Measurements from ENCODE around the gene PCDHGA5. TPM values are rescaled to one million over a fixed set of nuclear protein-coding genes. Genes with fewer than 3 reads are reported as not detected.

The PCDHGA5 gene
- 0.72 and 1.1 TPM in 2 replicates for total RNA-seq

DNA sequence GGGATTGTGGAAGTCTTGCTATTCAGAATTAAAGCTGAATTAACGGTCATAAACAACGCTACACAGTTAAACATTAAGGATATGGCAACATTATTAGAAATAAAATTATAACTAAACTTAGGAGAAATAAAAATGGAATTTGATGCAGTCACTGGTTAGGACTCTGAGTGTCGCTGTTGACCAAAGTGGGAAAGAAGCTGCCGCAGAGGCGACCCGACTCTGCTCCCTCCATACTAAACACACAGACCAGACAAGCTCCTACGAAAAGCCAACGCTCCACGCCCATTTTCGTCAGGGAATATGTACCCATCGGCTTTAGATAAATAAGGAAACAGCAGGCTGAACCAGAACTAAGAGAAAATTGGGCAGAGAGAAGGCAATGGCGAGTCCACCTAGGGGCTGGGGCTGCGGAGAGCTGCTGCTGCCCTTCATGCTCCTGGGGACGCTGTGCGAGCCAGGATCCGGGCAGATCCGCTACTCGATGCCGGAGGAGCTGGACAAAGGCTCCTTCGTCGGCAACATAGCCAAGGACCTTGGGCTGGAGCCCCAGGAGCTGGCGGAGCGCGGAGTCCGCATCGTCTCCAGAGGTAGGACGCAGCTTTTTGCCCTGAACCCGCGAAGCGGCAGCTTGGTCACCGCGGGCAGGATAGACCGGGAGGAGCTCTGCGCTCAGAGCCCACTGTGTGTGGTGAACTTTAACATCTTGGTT is at the start of gene PCDHGA5:
TSS of gene PCDHGA5 (plus strand) at position 211 of the 709 bp plus-strand sequence. CDS start at position 380, 169 bp downstream.

DNA sequence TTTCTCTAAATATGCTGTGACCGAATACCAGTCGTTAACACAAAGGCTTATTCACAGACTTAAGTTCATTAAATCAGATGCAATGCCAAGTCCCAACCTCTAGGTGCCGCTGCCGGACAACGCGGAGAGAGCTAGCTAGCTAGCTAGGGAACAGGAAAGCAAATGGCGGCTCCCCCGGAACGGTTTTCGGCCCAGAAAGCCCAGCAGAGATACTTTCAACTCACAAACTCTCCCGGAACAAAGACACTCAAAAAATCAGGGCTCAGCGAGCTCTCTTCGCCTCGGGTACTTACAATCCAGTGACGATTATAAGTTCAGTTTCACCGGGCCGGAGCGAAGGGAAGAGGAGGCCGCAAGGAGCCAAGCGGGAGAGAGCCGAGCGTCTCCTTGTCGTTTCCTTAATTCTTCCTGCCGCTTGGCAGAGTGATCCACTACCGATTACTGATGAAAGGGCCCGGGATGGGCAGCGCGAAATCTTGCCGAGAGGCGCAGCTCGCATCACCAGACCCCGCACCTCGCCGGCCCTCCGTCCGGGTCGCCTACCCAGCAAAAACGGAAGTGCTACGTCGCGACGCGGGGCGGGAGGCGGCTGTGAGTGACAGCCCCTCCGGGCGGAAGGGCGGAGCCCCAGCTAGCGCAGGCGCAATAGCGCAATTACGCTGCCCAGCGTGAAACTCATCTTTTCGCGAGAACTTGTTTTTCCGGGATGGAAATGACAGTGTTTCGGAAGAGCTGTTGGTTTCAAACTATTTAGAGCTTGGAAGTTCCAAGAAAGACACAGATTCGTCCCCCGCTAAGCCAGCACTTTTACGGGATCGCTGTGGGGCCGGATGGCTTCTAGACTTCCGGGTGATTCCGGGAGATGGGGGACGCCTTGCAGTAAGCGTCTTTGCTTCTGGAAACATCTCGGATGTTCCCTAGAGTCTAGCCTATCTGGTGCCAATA is 43.5 kb upstream of the PCDHGA5 start, which contains the start of gene TAF7:
TSS of gene TAF7 (minus strand) at position 560 of the 945 bp plus-strand sequence. CDS start 740 bp downstream, outside the sequence.

DNA sequence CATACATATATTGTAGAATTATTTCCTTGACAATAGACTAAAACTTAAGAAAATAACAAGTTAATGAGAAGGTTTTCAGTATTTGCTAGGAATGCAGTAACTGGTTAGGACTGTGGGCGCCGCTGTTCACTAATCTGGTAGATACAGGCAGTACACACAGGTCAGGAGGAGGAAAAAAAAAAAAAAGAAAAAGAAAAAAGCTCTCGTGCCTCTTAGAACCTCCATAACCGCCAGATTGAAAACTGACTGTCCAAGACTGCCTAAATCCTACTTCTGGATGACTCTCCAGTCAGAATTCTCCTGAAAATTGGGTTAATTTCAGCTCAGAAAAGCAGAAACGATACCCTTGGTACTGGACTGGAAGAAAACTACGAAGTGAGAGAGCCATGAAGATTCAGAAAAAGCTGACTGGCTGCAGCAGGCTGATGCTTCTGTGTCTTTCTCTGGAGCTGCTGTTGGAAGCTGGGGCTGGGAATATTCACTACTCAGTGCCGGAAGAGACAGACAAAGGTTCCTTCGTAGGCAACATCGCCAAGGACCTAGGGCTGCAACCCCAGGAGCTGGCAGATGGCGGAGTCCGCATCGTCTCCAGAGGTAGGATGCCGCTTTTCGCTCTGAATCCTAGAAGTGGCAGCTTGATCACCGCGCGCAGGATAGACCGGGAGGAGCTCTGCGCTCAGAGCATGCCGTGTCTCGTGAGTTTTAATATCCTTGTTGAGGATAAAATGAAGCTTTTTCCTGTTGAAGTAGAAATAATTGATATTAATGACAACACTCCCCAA is 33.5 kb upstream of the PCDHGA5 start, which contains the start of gene PCDHGA1:
TSS of gene PCDHGA1 (plus strand) at position 216 of the 782 bp plus-strand sequence.

GRCh38 chr5:141338538-141339306 is 25.2 kb upstream of the PCDHGA5 start, which contains the start of gene PCDHGA2:
PCDHGA2 (plus strand) TSS chr5:141338760.

GRCh38 chr5:141343242-141343952 is 20.6 kb upstream of the PCDHGA5 start, which contains the start of gene PCDHGA3:
PCDHGA3 (plus strand) TSS chr5:141343829; CDS start chr5:141344034, 205 bp downstream.

GRCh38 chr5:141349917-141350619 is 13.9 kb upstream of the PCDHGA5 start, which contains the start of gene PCDHGB1:
PCDHGB1 (plus strand) TSS chr5:141350099; CDS start chr5:141350261, 162 bp downstream.

DNA sequence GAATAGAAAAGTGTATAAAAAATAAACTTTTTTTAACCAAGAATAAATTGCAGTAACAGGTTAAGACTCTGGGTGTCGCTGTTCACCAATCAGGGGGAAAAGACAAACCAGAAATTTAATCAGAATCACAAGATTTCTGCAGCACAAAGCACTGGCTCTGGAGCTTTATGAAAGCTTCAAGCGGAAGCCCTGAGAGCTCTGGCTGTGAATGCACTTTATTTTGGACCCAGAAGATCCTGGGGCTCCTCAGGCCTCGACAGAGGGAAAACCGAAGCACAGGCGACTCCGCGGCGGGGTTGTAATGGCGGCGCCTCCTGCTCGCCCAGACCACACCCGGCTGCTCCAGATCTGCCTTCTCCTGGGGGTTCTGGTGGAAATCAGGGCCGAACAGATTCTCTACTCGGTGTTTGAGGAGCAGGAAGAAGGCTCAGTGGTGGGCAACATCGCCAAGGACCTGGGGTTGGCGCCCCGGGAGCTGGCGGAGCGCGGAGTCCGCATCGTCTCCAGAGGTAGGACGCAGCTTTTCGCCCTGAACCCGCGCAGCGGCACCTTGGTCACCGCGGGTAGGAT is 9.0 kb upstream of the PCDHGA5 start, which contains the start of gene PCDHGA4:
TSS of gene PCDHGA4 (plus strand) at position 122 of the 570 bp plus-strand sequence. CDS start at position 209, 87 bp downstream.

GRCh38 chr5:141359790-141360426 is 4.1 kb upstream of the PCDHGA5 start, which contains the start of gene PCDHGB2:
PCDHGB2 (plus strand) TSS chr5:141359994; CDS start chr5:141360136, 142 bp downstream.

DNA sequence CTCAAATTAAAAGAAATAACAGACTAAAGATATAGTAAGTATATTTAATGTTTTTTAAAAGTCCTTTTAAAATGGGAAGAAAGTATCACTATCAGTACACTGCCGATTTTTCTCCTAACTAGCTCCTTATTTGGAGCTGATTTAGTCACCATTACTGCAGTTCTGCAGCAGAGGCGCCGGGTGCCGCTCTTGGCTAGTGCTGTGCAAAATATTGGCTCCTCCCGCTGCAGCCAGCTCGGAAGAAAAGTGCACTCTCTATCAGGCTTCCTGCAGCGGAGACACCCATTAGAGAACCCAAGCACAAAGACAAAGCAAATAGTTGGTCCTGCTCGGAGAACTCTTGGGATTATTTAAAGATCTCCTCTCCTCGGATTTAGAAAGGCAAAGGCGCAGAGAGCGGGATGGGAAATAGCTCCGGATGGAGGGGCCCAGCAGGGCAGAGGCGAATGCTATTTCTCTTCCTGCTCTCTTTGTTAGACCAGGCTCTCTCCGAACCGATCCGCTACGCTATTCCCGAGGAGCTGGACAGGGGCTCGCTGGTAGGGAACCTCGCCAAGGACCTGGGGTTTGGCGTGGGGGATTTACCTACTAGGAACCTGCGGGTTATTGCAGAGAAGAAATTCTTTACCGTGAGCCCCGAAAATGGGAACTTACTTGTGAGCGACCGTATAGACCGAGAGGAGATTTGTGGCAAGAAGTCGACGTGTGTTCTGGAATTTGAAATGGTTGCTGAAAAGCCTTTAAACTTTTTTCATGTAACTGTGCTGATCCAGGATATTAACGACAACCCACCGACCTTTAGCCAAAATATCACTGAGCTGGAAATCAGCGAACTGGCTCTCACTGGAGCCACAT is 6.3 kb downstream of the PCDHGA5 start, which contains the start of gene PCDHGB3:
TSS of gene PCDHGB3 (plus strand) at position 249 of the 855 bp plus-strand sequence. CDS start at position 402, 153 bp downstream.

DNA sequence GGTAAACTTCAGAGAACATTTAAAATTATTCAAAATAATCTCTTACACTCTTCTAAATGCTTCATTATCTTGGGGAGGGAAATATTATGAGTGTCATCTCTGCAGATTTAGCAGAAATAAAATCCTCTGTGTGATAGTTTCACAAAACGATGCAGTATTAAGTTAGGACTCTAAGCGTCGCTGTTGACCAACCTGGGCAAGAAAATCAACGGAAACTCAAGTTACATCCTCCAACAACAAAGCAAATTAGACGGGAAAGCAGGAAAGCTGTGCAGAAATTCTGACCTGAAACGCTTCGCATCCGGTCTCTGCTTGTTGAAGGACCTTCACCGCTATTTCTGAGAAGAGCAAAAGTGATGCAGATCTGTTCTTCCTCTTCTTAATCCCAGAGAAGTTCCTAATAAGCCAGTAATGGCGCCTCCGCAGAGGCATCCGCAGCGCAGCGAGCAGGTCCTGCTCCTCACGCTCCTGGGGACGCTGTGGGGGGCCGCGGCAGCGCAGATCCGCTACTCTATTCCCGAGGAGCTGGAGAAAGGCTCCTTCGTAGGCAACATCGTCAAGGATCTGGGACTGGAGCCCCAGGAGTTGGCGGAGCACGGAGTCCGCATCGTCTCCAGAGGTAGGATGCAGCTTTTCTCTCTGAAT is 9.8 kb downstream of the PCDHGA5 start, which contains the start of gene PCDHGA6:
TSS of gene PCDHGA6 (plus strand) at position 219 of the 645 bp plus-strand sequence. CDS start at position 412, 193 bp downstream.

DNA sequence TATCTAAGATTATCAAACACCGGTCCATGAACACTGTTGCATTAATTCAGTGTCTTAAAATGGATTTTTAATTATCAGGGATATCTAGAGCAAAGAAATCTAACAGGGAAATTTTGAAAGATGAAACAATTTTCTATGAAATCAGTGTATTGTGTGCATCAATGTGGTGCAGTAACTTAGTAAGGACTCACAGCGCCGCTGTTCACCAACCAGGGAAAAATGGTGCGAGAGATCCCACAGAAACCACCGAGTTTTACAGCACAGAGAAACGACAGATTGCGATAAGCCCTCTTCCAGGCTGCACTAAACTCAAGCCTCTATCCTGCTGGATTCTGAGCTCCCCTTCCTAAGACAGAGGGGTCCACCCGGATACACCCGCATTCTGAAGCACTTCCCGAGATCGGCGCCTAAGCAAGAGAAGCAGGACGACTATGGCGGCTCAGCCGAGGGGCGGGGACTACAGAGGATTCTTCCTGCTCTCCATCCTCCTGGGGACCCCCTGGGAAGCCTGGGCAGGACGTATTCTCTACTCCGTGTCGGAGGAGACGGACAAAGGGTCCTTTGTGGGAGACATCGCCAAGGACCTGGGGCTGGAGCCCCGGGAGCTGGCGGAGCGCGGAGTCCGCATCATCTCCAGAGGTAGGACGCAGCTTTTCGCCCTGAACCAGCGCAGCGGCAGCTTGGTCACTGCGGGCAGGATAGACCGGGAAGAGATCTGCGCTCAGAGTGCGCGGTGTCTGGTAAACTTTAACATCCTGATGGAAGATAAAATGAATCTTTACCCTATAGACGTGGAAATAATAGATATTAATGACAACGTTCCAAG is 18.7 kb downstream of the PCDHGA5 start, which contains the start of gene PCDHGA7:
TSS of gene PCDHGA7 (plus strand) at position 274 of the 826 bp plus-strand sequence. CDS start at position 432, 158 bp downstream.

GRCh38 chr5:141387557-141388311 is 23.8 kb downstream of the PCDHGA5 start, which contains the start of gene PCDHGB4:
PCDHGB4 (plus strand) TSS chr5:141387698; CDS start chr5:141387885, 187 bp downstream.

DNA sequence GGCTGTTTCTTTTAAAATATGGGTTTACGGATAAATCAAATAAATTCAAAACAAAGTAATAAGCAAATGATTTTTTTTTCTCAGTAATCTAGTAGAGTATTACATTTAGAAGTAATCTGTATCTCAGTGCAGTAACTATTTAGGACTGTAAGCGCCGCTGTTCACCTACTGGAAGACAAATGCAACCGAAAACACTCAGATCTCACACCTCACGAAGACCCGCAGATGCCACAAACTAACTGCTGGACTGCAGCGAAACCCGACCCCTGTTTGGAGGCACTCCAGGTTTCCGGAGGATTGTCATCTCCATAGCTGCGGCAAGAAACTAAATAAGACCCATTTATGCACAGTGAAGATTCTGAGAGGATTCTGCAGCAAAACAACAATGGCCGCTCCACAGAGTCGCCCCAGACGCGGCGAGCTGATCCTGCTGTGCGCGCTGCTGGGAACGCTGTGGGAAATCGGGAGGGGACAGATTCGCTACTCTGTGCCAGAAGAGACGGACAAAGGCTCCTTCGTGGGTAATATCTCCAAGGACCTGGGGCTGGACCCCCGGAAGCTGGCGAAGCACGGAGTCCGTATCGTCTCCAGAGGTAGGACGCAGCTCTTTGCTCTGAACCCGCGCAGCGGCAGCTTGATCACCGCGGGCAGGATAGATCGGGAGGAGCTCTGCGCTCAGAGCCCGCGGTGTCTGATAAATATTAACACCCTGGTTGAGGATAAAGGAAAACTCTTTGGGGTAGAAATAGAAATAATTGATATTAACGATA is 28.7 kb downstream of the PCDHGA5 start, which contains the start of gene PCDHGA8:
TSS of gene PCDHGA8 (plus strand) at position 205 of the 770 bp plus-strand sequence. CDS start at position 386, 181 bp downstream.

